ENCODE data around the gene USF1.

Gene USF1

DNA sequence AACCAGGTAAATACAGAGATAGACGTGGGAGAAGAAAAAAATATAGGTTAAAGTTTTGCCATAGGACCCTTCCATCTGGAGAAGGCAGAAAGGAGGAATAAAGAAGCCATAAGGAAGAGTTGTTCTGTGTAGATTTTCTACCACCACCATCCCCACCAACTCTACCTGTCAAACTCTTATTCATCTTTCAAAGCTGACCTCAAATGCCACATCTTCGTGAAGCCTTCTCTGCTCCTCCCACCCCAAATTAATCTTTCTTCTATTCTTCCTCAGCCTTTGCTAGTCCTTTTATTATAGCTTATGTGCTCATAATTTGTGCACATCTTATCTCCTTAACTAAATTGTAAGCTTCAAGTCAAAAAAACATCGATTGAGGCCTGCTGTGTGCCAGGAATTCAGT lies 44.8 kb upstream of the USF1 start:
- H2AFZ ChIP-seq (ENCODE audit: low read depth, low read length): no peak overlapping the region
- no peak overlapping the region for H3K9ac ChIP-seq (ENCODE audit: low read depth, low read length)
- H3K36me3 ChIP-seq (ENCODE audit: insufficient read depth, low read length): no peaks in the 10 kb centered on the region
- H3K9me3 ChIP-seq (ENCODE audit: insufficient read depth, low read length, severe bottlenecking): no peaks in the 10 kb centered on the region
- H3K4me2 ChIP-seq (ENCODE audit: insufficient read depth, low read length): no peak overlapping the region
- H3K27me3 ChIP-seq (ENCODE audit: insufficient read depth, low read length, poor library complexity): no peaks in the 10 kb centered on the region
- no peaks in the 10 kb centered on the region for H4K20me1 ChIP-seq (ENCODE audit: insufficient read depth, low read length)
- no peak for DNase-seq
- TF ChIP-seq, protein P1, sequence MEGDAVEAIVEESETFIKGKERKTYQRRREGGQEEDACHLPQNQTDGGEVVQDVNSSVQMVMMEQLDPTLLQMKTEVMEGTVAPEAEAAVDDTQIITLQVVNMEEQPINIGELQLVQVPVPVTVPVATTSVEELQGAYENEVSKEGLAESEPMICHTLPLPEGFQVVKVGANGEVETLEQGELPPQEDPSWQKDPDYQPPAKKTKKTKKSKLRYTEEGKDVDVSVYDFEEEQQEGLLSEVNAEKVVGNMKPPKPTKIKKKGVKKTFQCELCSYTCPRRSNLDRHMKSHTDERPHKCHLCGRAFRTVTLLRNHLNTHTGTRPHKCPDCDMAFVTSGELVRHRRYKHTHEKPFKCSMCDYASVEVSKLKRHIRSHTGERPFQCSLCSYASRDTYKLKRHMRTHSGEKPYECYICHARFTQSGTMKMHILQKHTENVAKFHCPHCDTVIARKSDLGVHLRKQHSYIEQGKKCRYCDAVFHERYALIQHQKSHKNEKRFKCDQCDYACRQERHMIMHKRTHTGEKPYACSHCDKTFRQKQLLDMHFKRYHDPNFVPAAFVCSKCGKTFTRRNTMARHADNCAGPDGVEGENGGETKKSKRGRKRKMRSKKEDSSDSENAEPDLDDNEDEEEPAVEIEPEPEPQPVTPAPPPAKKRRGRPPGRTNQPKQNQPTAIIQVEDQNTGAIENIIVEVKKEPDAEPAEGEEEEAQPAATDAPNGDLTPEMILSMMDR (IDR thresholded peaks at IDR 0.05; ENCODE audit: borderline replicate concordance, extremely low read depth, low read length, poor library complexity, severe bottlenecking): no peak
- no peak for TF ChIP-seq EZH2 (IDR thresholded peaks at IDR 0.05; ENCODE audit: borderline replicate concordance, low read depth, low read length, severe bottlenecking)
- H3K27ac ChIP-seq (ENCODE audit: low read length): no peak overlapping the region
- H3K4me1 ChIP-seq (ENCODE audit: insufficient read depth, low read length): no peaks in the 10 kb centered on the region
- H3K4me3 ChIP-seq (ENCODE audit: low read depth in 1 of 2, low read length in 2 of 2): no peak overlapping the region
- no peak for ATAC-seq (ENCODE audit: insufficient read depth, low read depth)
- H3K79me2 ChIP-seq (ENCODE audit: insufficient read depth, low read length): no peaks in the 10 kb centered on the region

- no peak overlapping the region for H3K4me3 ChIP-seq (ENCODE audit: low read depth in 1 of 2, low read length in 2 of 2)
- H3K9me3 ChIP-seq (ENCODE audit: insufficient read depth, low read length, severe bottlenecking): no peaks in the 10 kb centered on the region
- no peak for ATAC-seq (ENCODE audit: insufficient read depth, low read depth)
- no peak for DNase-seq
- no peaks in the 10 kb centered on the region for H3K4me1 ChIP-seq (ENCODE audit: insufficient read depth, low read length)
- H3K4me2 ChIP-seq (ENCODE audit: insufficient read depth, low read length): no peak overlapping the region
- no peaks in the 10 kb centered on the region for H3K36me3 ChIP-seq (ENCODE audit: insufficient read depth, low read length)
- no peaks in the 10 kb centered on the region for H3K27me3 ChIP-seq (ENCODE audit: insufficient read depth, low read length, poor library complexity)
- H3K79me2 ChIP-seq (ENCODE audit: insufficient read depth, low read length): no peaks in the 10 kb centered on the region
- no peaks in the 10 kb centered on the region for H4K20me1 ChIP-seq (ENCODE audit: insufficient read depth, low read length)
- H3K9ac ChIP-seq (ENCODE audit: low read depth, low read length): no peak overlapping the region
- no peak overlapping the region for H3K27ac ChIP-seq (ENCODE audit: low read length)
- TF ChIP-seq, protein P1 (IDR thresholded peaks at IDR 0.05; ENCODE audit: borderline replicate concordance, extremely low read depth, low read length, poor library complexity, severe bottlenecking): no peak
- TF ChIP-seq EZH2 (IDR thresholded peaks at IDR 0.05; ENCODE audit: borderline replicate concordance, low read depth, low read length, severe bottlenecking): no peak
- no peak overlapping the region for H2AFZ ChIP-seq (ENCODE audit: low read depth, low read length)
Observed at GRCh38 chr1:161089938-161090337, 44.2 kb upstream of the USF1 start.

GRCh38 chr1:161089251-161089924 lies 43.6 kb upstream of the USF1 start, which contains the start of gene NECTIN4:
NECTIN4 (minus strand) TSS chr1:161089558; CDS start chr1:161089296, 262 bp downstream.
- Histone ChIP-seq H3K4me3 (ENCODE audit: low read depth in 1 of 2, low read length in 2 of 2) (no peak within 1 kb of the TSS), H2AFZ (ENCODE audit: low read depth, low read length) (no peak within 1 kb of the TSS), H3K4me1 (ENCODE audit: insufficient read depth, low read length) (no peaks in the 10 kb centered on the region), H3K27ac (ENCODE audit: low read length) (no peak within 1 kb of the TSS), H3K79me2 (ENCODE audit: insufficient read depth, low read length) (no peaks in the 10 kb centered on the region), H3K9me3 (ENCODE audit: insufficient read depth, low read length, severe bottlenecking) (no peaks in the 10 kb centered on the region), H4K20me1 (ENCODE audit: insufficient read depth, low read length) (no peaks in the 10 kb centered on the region), H3K27me3 (ENCODE audit: insufficient read depth, low read length, poor library complexity) (no peaks in the 10 kb centered on the region), H3K36me3 (ENCODE audit: insufficient read depth, low read length) (no peaks in the 10 kb centered on the region), H3K4me2 (ENCODE audit: insufficient read depth, low read length) (no peak within 1 kb of the TSS), H3K9ac (ENCODE audit: low read depth, low read length) (no peak within 1 kb of the TSS)
- DNase-seq: no peak
- TF ChIP-seq, protein P1 (IDR thresholded peaks at IDR 0.05; ENCODE audit: borderline replicate concordance, extremely low read depth, low read length, poor library complexity, severe bottlenecking): no peak
- no peak for TF ChIP-seq EZH2 (IDR thresholded peaks at IDR 0.05; ENCODE audit: borderline replicate concordance, low read depth, low read length, severe bottlenecking)
- ATAC-seq (ENCODE audit: insufficient read depth, low read depth): no peak

Data from DND-41 (cell line).